Bone marrow (tissue), 2 donors: ENCODE measurements around the gene IL4I1.

ENCODE experiments used
- DNase-seq, 2 donors: peaks; one replicate each; lab custom pipeline; 2025; lab: John Stamatoyannopoulos, UW

IL4I1 gene

GRCh38 chr19:49879243-49879963 lies 17.3 kb downstream of the IL4I1 start:
- DNase-seq = no peak

- no peak for DNase-seq
These were observed 18.0 kb downstream of the IL4I1 start for GRCh38 chr19:49878744-49879070.

GRCh38 chr19:49877879-49878743 lies 18.6 kb downstream of the IL4I1 start:
- peak in 1 of 2 donors; percentile 97 for DNase-seq

- peak; percentile 98 to 100 for DNase-seq
These were observed 19.4 kb downstream of the IL4I1 start, which contains the start of the genes AKT1S1 and TBC1D17 for GRCh38 chr19:49877020-49877878. TSS of gene AKT1S1 (minus strand) at chr19:49877355. CDS start at chr19:49873295, 4,060 bp downstream. TSS of gene TBC1D17 (plus strand) at chr19:49877702. CDS start at chr19:49877724, 22 bp downstream.

GRCh38 chr19:49876422-49877019 lies 20.2 kb downstream of the IL4I1 start:
- peak; percentile 96 to 98 for DNase-seq

GRCh38 chr19:49875857-49876421 lies 20.7 kb downstream of the IL4I1 start:
- peak in 1 of 2 donors; percentile 65 for DNase-seq

GRCh38 chr19:49875177-49875576 lies 21.5 kb downstream of the IL4I1 start:
- no peak for DNase-seq

- no peak for DNase-seq
These were observed 22.1 kb downstream of the IL4I1 start for GRCh38 chr19:49874503-49875157.

- no peak for DNase-seq
These were observed 22.9 kb downstream of the IL4I1 start for GRCh38 chr19:49873834-49874233.

- DNase-seq = no peak
These were observed 23.6 kb downstream of the IL4I1 start for GRCh38 chr19:49873129-49873521.

GRCh38 chr19:49872245-49873128 lies 24.2 kb downstream of the IL4I1 start:
- DNase-seq = no peak

GRCh38 chr19:49871349-49871985 lies 25.2 kb downstream of the IL4I1 start:
- no peak for DNase-seq

GRCh38 chr19:49870309-49870901 lies 26.3 kb downstream of the IL4I1 start:
- no peak for DNase-seq

- DNase-seq = peak; percentile 85 to 99
These were observed 27.0 kb downstream of the IL4I1 start for GRCh38 chr19:49869484-49870308.

GRCh38 chr19:49869009-49869483 lies 27.6 kb downstream of the IL4I1 start:
- peak in 1 of 2 donors; percentile 85 for DNase-seq

GRCh38 chr19:49866933-49867782 lies 29.5 kb downstream of the IL4I1 start, which contains the start of gene PNKP:
TSS of gene PNKP (minus strand) at chr19:49867576. CDS start at chr19:49867204, 372 bp downstream.
- DNase-seq = peak; percentile 80 to 94

GRCh38 chr19:49864890-49865289 lies 31.8 kb downstream of the IL4I1 start:
- DNase-seq = no peak
